GM20000 (cell line): Measurements from ENCODE around the gene EXD3.

Experiments
- DNase-seq: peaks from one replicate; pipeline ENCODE4 v3.0.0; 2012; ENCODE audit warnings: low spot score
- CTCF ChIP-seq: IDR thresholded peaks from 2 replicates; pipeline ENCODE4 v1.5.1; 2012; ENCODE audit warnings: mild to moderate bottlenecking, control low read depth; ENCODE audit errors: extremely low read depth, missing control alignments

The EXD3 gene

GRCh38 chr9:137316012-137316981 is 106.7 kb downstream of the EXD3 start:
- TF ChIP-seq CTCF, result no peak
- DNase-seq, result peak; percentile 97

DNA sequence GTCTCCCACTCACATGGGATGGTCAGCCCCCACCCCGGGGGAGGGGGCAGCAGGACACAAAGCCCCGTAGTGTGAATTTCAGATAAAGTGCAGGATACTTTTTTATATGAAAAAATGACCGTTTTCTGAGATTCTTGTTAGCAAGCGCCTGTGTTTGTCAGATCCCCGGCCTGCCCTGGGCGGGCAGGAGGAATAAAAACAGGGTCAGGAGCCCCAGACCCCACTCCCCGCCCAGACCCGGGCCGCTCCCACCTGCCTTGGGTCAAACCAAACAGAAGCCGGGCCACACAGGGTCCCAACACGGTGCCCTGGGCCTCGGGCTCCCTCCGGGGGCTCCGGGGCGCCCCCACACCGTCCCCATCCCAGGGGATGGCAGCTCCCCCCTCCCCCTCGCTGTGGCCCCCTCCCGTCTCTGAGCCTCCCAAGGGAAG is 107.4 kb downstream of the EXD3 start:
- TF ChIP-seq CTCF, result no peak
- no peak for DNase-seq

- TF ChIP-seq CTCF, result no peak
- peak; percentile 44 for DNase-seq
Measured at GRCh38 chr9:137314561-137315560, 108.1 kb downstream of the EXD3 start.

- no peak for TF ChIP-seq CTCF
- DNase-seq, result peak; percentile 27
Measured at GRCh38 chr9:137313956-137314560, 108.9 kb downstream of the EXD3 start.

DNA sequence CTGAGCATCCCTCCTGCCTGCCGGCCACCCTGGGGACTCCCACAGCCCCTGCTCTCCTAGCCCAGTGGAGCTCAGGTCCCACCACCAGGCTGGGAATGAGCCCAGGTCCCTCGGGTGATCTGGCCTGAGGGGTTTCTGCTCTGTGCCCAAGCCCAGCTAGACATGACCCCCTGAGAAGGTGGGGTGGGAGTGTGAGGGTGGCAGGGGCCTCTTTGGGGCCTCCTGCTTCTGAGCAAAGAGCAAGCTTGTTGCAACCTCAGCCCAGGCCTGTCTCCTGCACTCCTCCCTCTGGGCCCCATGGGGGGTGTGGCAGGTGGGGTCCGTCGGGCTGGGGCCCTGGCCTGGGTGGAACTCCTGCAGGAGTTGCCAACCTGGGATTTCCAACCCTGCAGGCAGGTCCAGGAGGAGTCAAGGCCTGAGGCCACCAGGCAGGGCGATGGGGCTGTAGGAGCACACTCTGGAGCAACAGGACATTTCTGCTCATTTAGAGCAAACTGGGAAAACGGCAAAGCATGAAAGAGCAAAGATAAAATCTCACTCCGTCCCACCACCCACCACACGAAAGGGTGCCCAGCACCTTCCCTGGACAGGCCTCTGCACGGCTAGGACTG is 109.5 kb downstream of the EXD3 start:
- no peak for TF ChIP-seq CTCF
- peak; percentile 32 for DNase-seq

GRCh38 chr9:137312852-137313325 is 110.1 kb downstream of the EXD3 start:
- DNase-seq, result no peak
- no peak for TF ChIP-seq CTCF
